K562 (cell line): ENCODE results near the gene SETSIP. TPM values are rescaled to one million over a fixed set of nuclear protein-coding genes. Genes with fewer than 3 reads are reported as not detected.

Source experiments
- ATAC-seq: fragments of 200-7000 bp; cut with Tn5 transposase; 3 replicates; pipeline ENCODE4 v1.9.1; 2020; ENCODE audit warnings: moderate library complexity
- BruUV-seq: library from RNA; stranded (reverse); fragments of 400-500 nt; replicated peaks from 2 replicates; lab custom pipeline; 2021; lab: Mats Ljungman, UMichigan
- CTCF ChIA-PET: fragments of 300-600 bp; formaldehyde crosslinking; extraction: SDS; loops from one replicate; lab custom pipeline; 2021; ENCODE audit warnings: low intra/inter-chr PET ratio; lab: Yijun Ruan, JAX
- POLR2A ChIA-PET: fragments of 300-600, 350-650 bp; sonication (Branson Sonifier 250); formaldehyde crosslinking; extraction: SDS; loops from one replicate; lab custom pipeline; 2021; ENCODE audit warnings: antibody characterized with exemption, inconsistent platforms; lab: Yijun Ruan, JAX
- DNase-seq, 4 experiments: peaks; one replicate each; pipeline versions ENCODE4 v3.0.0 to v3.0.0-alpha.2; 2011 to 2018; ENCODE audit warnings: low spot score in 3 of 4, mixed read lengths in 3 of 4; ENCODE audit errors: extremely low read depth in 1 of 4
- FAIRE-seq: peaks from 2 replicates; lab custom pipeline; 2011; peaks lifted over from hg19 to GRCh38; lab: Jason Lieb, UNC
- H2AFZ ChIP-seq: 2 replicates; pipeline ENCODE4 v1.6.0; 2011; ENCODE audit warnings: low read depth, low read length, control low read depth, inconsistent platforms
- H3K27ac ChIP-seq: fragments of 200-600 bp; 3 replicates; pipeline ENCODE4 v1.8.0; 2011; ENCODE audit warnings: low read depth, mild to moderate bottlenecking, control low read depth, inconsistent platforms, low read length, moderate library complexity, mixed read lengths; ENCODE audit errors: extremely low read depth
- H3K27me3 ChIP-seq, 2 experiments: fragments of 300-600 bp in 1 of 2; 2 replicates in 1 of 2; 3 replicates in 1 of 2; pipeline versions ENCODE4 v1.6.0 to v1.8.0; 2011; ENCODE audit warnings: inconsistent platforms in 2 of 2, low read length in 2 of 2, mild to moderate bottlenecking in 1 of 2, mixed read lengths in 1 of 2, moderate library complexity in 1 of 2; ENCODE audit not compliant: control insufficient read depth in 2 of 2, insufficient read depth in 2 of 2
- H3K36me3 ChIP-seq: fragments of 300-600 bp; 3 replicates; pipeline ENCODE4 v1.8.0; 2011; ENCODE audit warnings: mild to moderate bottlenecking, low read length, inconsistent platforms; ENCODE audit not compliant: control insufficient read depth, insufficient read depth
- H3K4me1 ChIP-seq, 2 experiments: fragments of 200-600 bp in 1 of 2; replicated peaks in 1 of 2; 2 replicates in 1 of 2; 3 replicates in 1 of 2; pipeline versions ENCODE4 v1.5.1 to v1.8.0; 2011; ENCODE audit warnings: inconsistent platforms in 2 of 2, low read length in 2 of 2, mild to moderate bottlenecking in 1 of 2, mixed read lengths in 1 of 2, moderate library complexity in 1 of 2; ENCODE audit not compliant: control insufficient read depth in 2 of 2, insufficient read depth in 2 of 2
- H3K4me2 ChIP-seq: 2 replicates; pipeline ENCODE4 v1.6.1; 2011; ENCODE audit warnings: low read length, control low read depth, inconsistent platforms, mixed read lengths; ENCODE audit not compliant: insufficient read depth
- H3K4me3 ChIP-seq: fragments of 200-600 bp; sonication (generic), shearing (Covaris generic); 2 replicates; pipeline ENCODE4 v1.5.1; 2016; ENCODE audit warnings: control low read depth, inconsistent platforms
- H3K79me2 ChIP-seq: fragments of 200-600 bp; 3 replicates; pipeline ENCODE4 v1.8.0; 2011; ENCODE audit warnings: low read length, inconsistent platforms; ENCODE audit not compliant: control insufficient read depth, insufficient read depth
- H3K9ac ChIP-seq, 2 experiments: 2 replicates each; pipeline versions ENCODE4 v1.6.0 to v1.6.1; 2011; ENCODE audit warnings: low read depth in 2 of 2, low read length in 2 of 2, control low read depth in 1 of 2, inconsistent platforms in 1 of 2, mild to moderate bottlenecking in 1 of 2, mixed read lengths in 1 of 2; ENCODE audit not compliant: insufficient read depth in 1 of 2
- H3K9me1 ChIP-seq: one replicate; pipeline ENCODE4 v1.6.0; 2011; ENCODE audit warnings: inconsistent platforms, mild to moderate bottlenecking, low read length, moderate library complexity; ENCODE audit not compliant: control insufficient read depth, insufficient read depth
- H3K9me3 ChIP-seq: replicated peaks from 2 replicates; pipeline ENCODE4 v1.5.1; 2011; ENCODE audit warnings: low read depth, low read length, inconsistent platforms; ENCODE audit not compliant: control insufficient read depth, insufficient read depth
- H4K20me1 ChIP-seq: replicated peaks from 2 replicates; pipeline ENCODE4 v1.6.1; 2011; ENCODE audit warnings: low read length, inconsistent platforms, mixed read lengths; ENCODE audit not compliant: control insufficient read depth, insufficient read depth
- CBX5 ChIP-seq: IDR thresholded peaks from 2 replicates; pipeline ENCODE4 v1.6.1; 2014; ENCODE audit warnings: low read depth, borderline replicate concordance
- HDAC1 ChIP-seq, 2 experiments: fragments of 450-650 bp; IDR thresholded peaks; 2 replicates each; pipeline ENCODE4 v1.6.1; 2016 to 2017; ENCODE audit warnings: inconsistent platforms in 1 of 2, mild to moderate bottlenecking in 1 of 2, moderate library complexity in 1 of 2
- NFATC3 ChIP-seq: fragments of 450-650 bp; IDR thresholded peaks from 2 replicates; pipeline ENCODE4 v1.6.1; 2017; ENCODE audit warnings: mild to moderate bottlenecking
- RBM15 ChIP-seq: fragments of 200-400 bp; formaldehyde crosslinking; IDR thresholded peaks from 2 replicates; pipeline ENCODE4 v1.6.1; 2018; ENCODE audit warnings: mild to moderate bottlenecking, low read length, moderate library complexity; ENCODE audit not compliant: insufficient read depth
- ZNF3 ChIP-seq: fragments of 250-450 bp; sonication (Bioruptor Pico); IDR thresholded peaks from 2 replicates; pipeline ENCODE4 v1.5.0; 2021; ENCODE audit warnings: mild to moderate bottlenecking, moderate library complexity
- WGBS: fragments of 100-300 bp; shearing (Covaris generic); methylation state at CpG from one replicate; pipeline ENCODE4 v1.1.6; 2016; ENCODE audit warnings: low coverage, mixed read lengths; ENCODE audit not compliant: insufficient coverage; ENCODE audit errors: missing lambda C conversion rate; 5-methylcytosine and 5-hydroxymethylcytosine counted together
- in situ Hi-C: fragments of 300-500 bp; cut with MboI; formaldehyde crosslinking; loops from 4 replicates; pipeline ENCODE4 v1.15.0; 2018; ENCODE audit warnings: inconsistent platforms, mixed read lengths
- intact Hi-C: fragments of 100-400 bp; cut with micrococcal nuclease; formaldehyde crosslinking; loops from 2 replicates; pipeline ENCODE4 v1.14.2; 2022
- polyA plus RNA-seq, 8 experiments: library from polyadenylated mRNA; depleted of rRNA in 4 of 8; stranded (reverse) in 5 of 8; unstranded in 3 of 8; fragments of >200 nt; fragmentation: Nextera tagmentation in 2 of 8; fragmentation: Illumina TruSeq in 1 of 8; extraction: Ambion mirVana in 2 of 8; extraction: Trizol in 1 of 8; gene quantifications; 2 replicates each; pipeline versions ENCODE4 v1.2.1 to v1.2.3, GENCODE V29; 2011 to 2014; ENCODE audit warnings: inconsistent platforms in 1 of 8, missing spikeins in 1 of 8
- total RNA-seq, 7 experiments: library from RNA; depleted of rRNA in 6 of 7; stranded (reverse); fragments of >200 nt in 6 of 7; fragmentation: Illumina TruSeq in 2 of 7; extraction: Trizol in 2 of 7; gene quantifications; 2 replicates each; pipeline versions ENCODE4 v1.2.1 to v1.2.3, GENCODE V29; 2011 to 2021; ENCODE audit warnings: low replicate concordance in 1 of 7
- TF ChIP-seq, protein P1 (sequence below): sonication (generic); formaldehyde crosslinking; IDR thresholded peaks from 2 replicates; pipeline ENCODE4 v1.8.1; 2023; ENCODE audit warnings: mild to moderate bottlenecking, missing genetic modification reagents
- TF ChIP-seq, protein P2 (sequence below): fragments of 250-450 bp; sonication (Bioruptor Pico); IDR thresholded peaks from 2 replicates; pipeline ENCODE4 v1.8.0; 2021; ENCODE audit warnings: moderate library complexity, mild to moderate bottlenecking, inconsistent platforms
- TF ChIP-seq, protein P3 (sequence below): sonication (generic); formaldehyde crosslinking; IDR thresholded peaks from 2 replicates; pipeline ENCODE4 v1.8.1; 2023; ENCODE audit warnings: mild to moderate bottlenecking, missing genetic modification reagents
- TF ChIP-seq, protein P4 (sequence below): IDR thresholded peaks from 2 replicates; pipeline ENCODE4 v1.6.1; 2016; ENCODE audit warnings: missing genetic modification characterization, missing compliant biosample characterization

The SETSIP gene
- total and polyA plus RNA-seq, 9 of the 15 experiments (the other 6 are each of a cell fraction or from before 2014, with no cell fraction given): 0.22 to 0.43 TPM; not detected in 7

DNA sequence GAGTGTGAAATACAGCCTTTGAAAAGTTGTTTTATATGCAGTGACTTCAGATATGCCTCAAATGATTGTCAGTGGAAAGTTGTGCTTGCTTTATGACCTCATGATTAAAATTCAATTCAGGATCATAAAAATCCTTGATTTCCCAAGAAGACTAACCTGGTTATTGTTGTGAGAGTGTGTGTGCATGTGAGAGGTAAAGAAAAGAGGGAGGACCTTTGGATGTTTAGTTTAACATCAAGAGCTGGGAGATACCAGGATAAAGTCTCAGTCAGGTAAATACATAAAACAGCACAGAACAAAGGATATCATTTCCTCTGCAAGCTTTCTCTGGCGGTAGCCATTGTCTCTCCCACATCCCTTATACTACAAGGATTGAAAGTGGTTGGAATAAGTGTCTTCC, 19.4 kb upstream of the SETSIP start:
- ATAC-seq (no peak), DNase-seq (no peak), FAIRE-seq (no peak)
- no peaks in the 10 kb centered on the region for H3K79me2 ChIP-seq
- H3K4me3 ChIP-seq: no peak overlapping the region
- no peaks in the 10 kb centered on the region for H3K4me1 ChIP-seq
- ChIA-PET POLR2A (no interaction called here), CTCF (no interaction called here)
- no peak overlapping the region for H3K9ac ChIP-seq
- no peak overlapping the region for H2AFZ ChIP-seq
- no peak overlapping the region for H3K27ac ChIP-seq
- no peaks in the 10 kb centered on the region for H3K27me3 ChIP-seq
- WGBS: 0% methylated on average over 1 of the region's 1 CpG
- intact Hi-C loops (no loop called here), in situ Hi-C loops (no loop called here)
- TF ChIP-seq, protein P1, sequence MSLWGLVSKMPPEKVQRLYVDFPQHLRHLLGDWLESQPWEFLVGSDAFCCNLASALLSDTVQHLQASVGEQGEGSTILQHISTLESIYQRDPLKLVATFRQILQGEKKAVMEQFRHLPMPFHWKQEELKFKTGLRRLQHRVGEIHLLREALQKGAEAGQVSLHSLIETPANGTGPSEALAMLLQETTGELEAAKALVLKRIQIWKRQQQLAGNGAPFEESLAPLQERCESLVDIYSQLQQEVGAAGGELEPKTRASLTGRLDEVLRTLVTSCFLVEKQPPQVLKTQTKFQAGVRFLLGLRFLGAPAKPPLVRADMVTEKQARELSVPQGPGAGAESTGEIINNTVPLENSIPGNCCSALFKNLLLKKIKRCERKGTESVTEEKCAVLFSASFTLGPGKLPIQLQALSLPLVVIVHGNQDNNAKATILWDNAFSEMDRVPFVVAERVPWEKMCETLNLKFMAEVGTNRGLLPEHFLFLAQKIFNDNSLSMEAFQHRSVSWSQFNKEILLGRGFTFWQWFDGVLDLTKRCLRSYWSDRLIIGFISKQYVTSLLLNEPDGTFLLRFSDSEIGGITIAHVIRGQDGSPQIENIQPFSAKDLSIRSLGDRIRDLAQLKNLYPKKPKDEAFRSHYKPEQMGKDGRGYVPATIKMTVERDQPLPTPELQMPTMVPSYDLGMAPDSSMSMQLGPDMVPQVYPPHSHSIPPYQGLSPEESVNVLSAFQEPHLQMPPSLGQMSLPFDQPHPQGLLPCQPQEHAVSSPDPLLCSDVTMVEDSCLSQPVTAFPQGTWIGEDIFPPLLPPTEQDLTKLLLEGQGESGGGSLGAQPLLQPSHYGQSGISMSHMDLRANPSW (CRISPR knock-in tag): no peak
- no peak for TF ChIP-seq HDAC1 (IDR thresholded peaks at IDR 0.05)
- TF ChIP-seq, protein P2, sequence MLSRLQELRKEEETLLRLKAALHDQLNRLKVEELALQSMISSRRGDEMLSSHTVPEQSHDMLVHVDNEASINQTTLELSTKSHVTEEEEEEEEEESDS (CRISPR knock-in tag): no peak
- TF ChIP-seq NFATC3: no peak
- TF ChIP-seq CBX5: no peak
- TF ChIP-seq, protein P3, sequence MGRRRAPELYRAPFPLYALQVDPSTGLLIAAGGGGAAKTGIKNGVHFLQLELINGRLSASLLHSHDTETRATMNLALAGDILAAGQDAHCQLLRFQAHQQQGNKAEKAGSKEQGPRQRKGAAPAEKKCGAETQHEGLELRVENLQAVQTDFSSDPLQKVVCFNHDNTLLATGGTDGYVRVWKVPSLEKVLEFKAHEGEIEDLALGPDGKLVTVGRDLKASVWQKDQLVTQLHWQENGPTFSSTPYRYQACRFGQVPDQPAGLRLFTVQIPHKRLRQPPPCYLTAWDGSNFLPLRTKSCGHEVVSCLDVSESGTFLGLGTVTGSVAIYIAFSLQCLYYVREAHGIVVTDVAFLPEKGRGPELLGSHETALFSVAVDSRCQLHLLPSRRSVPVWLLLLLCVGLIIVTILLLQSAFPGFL (CRISPR knock-in tag): no peak
- TF ChIP-seq, protein P4, sequence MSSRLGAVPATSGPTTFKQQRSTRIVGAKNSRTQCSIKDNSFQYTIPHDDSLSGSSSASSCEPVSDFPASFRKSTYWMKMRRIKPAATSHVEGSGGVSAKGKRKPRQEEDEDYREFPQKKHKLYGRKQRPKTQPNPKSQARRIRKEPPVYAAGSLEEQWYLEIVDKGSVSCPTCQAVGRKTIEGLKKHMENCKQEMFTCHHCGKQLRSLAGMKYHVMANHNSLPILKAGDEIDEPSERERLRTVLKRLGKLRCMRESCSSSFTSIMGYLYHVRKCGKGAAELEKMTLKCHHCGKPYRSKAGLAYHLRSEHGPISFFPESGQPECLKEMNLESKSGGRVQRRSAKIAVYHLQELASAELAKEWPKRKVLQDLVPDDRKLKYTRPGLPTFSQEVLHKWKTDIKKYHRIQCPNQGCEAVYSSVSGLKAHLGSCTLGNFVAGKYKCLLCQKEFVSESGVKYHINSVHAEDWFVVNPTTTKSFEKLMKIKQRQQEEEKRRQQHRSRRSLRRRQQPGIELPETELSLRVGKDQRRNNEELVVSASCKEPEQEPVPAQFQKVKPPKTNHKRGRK (tag): no peak
- TF ChIP-seq RBM15: no peak
- no peak for TF ChIP-seq ZNF3 (CRISPR knock-in tag)
- H4K20me1 ChIP-seq: no peaks in the 10 kb centered on the region
- BruUV-seq: no TSS peak
- H3K9me1 ChIP-seq: no peaks in the 10 kb centered on the region
- H3K36me3 ChIP-seq: no peaks in the 10 kb centered on the region
- no peaks in the 10 kb centered on the region for H3K9me3 ChIP-seq
- no peak overlapping the region for H3K4me2 ChIP-seq
